Measurements from ENCODE around the gene PCDH9.

The PCDH9 gene

DNA sequence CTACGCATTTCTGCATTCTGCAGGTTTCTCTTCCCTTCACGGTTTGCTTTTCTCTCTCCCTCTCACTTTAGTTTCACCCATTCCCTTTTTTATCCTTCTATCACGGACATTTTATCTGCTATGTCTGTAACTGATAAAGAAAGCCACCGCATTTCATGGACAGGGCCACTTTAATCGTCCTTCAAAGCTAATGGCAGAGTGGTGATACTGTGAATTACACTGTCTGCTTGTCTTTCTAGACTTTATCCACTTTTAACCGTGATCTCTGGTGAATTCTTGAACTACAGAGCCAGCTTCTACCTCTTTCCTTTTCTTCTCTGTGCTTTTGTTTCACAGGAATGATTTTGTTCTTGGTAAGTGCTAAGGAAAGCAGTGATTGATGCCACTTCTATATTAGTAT is 760.4 kb downstream of the PCDH9 start:
- Mint-ChIP-seq H3K4me3 (no peak overlapping the region), H3K27me3 (no peaks in the 10 kb centered on the region), H3K9me3 (peaks cover 3% of the 10 kb centered on the region), H3K27ac (no peak overlapping the region), H3K4me1 (no peaks in the 10 kb centered on the region), H3K36me3 (no peaks in the 10 kb centered on the region)
- no peak for DNase-seq (ENCODE audit: low spot score in 2 of 2)
- ATAC-seq (ENCODE audit: low read depth): no peak

DNA sequence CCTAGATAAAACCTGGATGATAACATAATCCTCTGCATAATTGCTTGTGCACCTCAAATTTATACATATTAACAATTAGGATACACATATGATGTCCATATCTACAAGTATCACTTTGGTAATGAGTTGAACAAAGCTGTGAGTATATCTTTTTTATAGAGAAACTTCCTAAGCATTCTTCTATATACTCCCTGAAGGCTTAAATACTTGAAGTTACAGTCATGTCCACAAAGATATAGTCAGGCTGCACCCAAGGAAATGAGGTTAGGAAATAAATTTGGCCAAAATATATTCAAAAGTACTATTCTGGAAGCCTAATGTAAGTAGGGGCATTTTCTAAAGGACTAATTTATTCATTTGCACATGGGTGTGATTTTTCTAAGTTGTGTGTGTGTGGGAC is 761.5 kb downstream of the PCDH9 start:
- Mint-ChIP-seq H3K27me3 (no peaks in the 10 kb centered on the region), H3K27ac (no peak overlapping the region), H3K36me3 (no peaks in the 10 kb centered on the region), H3K9me3 (peaks cover 3% of the 10 kb centered on the region), H3K4me3 (no peak overlapping the region), H3K4me1 (no peaks in the 10 kb centered on the region)
- DNase-seq (ENCODE audit: low spot score in 2 of 2): no peak
- no peak for ATAC-seq (ENCODE audit: low read depth)

DNA sequence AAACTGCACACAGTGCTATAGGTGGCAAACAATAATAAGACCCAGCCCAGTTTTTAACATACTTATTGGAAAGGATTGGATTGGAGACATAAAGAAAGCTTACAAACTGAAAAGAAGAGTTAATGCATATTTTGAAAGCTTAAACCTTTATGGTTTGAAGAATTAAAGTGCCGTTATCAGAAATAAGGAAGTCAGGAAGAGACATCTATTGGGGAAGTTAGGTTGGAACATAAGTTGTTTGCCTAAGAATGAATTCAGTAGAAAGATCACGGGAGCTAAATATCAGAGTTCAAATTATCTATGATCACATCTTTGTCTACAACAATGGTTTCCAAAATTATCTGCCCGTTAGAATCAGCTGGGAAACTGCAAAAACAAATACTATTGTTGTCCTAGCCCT is 767.9 kb downstream of the PCDH9 start:
- H3K4me1 Mint-ChIP-seq: no peaks in the 10 kb centered on the region
- H3K36me3 Mint-ChIP-seq: no peaks in the 10 kb centered on the region

DNA sequence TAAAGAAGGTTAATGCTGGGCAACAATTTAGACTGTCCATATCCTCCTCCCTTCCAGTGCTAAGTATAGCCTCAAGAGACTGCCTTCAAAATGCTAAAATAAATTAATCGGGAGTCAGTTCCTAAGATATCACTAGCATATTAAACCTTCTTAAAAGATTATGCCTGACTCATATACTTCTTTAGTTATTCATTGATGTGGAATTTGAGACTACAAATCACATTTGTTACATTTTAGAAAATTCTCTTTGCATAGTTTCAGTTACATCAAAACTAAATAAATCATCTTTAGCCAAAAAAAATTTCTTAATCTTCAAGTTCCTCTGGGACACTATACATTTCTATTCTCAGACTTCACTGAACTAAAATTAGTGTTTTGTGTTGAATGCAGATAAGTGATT is 769.1 kb downstream of the PCDH9 start:
- ATAC-seq (ENCODE audit: low read depth): no peak
- Mint-ChIP-seq H3K27ac (no peak overlapping the region), H3K36me3 (no peaks in the 10 kb centered on the region), H3K4me3 (no peak overlapping the region), H3K9me3 (peaks cover 3% of the 10 kb centered on the region), H3K4me1 (no peaks in the 10 kb centered on the region), H3K27me3 (no peaks in the 10 kb centered on the region)
- no peak for DNase-seq (ENCODE audit: low spot score in 2 of 2)

More for the DNA sequence above, 767.9 kb downstream of the PCDH9 start:
- Mint-ChIP-seq H3K27ac (no peak overlapping the region), H3K27me3 (no peaks in the 10 kb centered on the region), H3K9me3 (peaks cover 3% of the 10 kb centered on the region), H3K4me3 (no peak overlapping the region)
- DNase-seq (ENCODE audit: low spot score in 2 of 2) (no peak), ATAC-seq (ENCODE audit: low read depth) (no peak)

DNA sequence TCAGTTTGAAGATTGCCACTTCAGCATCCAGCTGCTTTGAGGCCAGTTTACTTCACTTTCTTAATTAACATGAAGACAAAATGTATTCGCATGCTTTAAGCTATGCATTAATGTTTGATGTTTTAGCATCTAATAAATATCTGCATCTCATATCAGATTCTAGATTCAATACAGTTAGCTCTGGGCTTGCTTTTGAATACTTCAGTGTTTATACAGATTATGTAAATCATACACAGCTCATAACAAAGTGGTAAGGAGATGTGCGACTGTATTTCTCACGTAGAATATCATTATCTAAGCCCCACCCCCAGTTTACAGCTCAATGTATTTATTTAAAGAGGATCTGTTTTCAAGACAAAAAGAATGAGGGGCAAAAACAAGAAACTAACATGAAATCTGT is 770.5 kb downstream of the PCDH9 start:
- H3K4me1 Mint-ChIP-seq: no peaks in the 10 kb centered on the region
- no peaks in the 10 kb centered on the region for H3K36me3 Mint-ChIP-seq
- DNase-seq (ENCODE audit: low spot score in 2 of 2): no peak
- H3K9me3 Mint-ChIP-seq: peaks cover 3% of the 10 kb centered on the region
- H3K27ac Mint-ChIP-seq: no peak overlapping the region
- H3K4me3 Mint-ChIP-seq: no peak overlapping the region
- no peak for ATAC-seq (ENCODE audit: low read depth)
- no peaks in the 10 kb centered on the region for H3K27me3 Mint-ChIP-seq

DNA sequence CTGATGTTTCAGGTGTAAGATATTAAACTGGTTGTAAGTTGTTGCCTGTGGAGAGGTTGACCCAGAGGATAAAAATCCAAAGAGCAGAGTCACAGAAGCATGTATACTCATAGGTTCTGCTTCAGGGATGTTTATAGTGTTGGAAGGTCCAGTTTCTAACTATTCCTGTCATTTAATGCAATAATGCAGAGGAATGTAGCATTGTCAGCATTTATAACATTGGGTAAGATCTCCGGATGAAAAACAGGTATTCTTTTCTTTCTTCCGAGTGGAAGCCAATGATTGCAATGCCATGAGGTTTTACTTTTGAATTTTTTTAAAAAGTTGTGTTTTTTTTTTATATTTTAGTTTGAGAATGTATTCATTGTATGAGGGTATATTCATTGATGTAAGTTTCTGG is 771.0 kb downstream of the PCDH9 start:
- peaks cover 3% of the 10 kb centered on the region for H3K9me3 Mint-ChIP-seq
- H3K27ac Mint-ChIP-seq: no peak overlapping the region
- ATAC-seq (ENCODE audit: low read depth) (no peak), DNase-seq (ENCODE audit: low spot score in 2 of 2) (no peak)
- H3K36me3 Mint-ChIP-seq: no peaks in the 10 kb centered on the region
- no peaks in the 10 kb centered on the region for H3K27me3 Mint-ChIP-seq
- H3K4me3 Mint-ChIP-seq: no peak overlapping the region
- H3K4me1 Mint-ChIP-seq: no peaks in the 10 kb centered on the region

DNA sequence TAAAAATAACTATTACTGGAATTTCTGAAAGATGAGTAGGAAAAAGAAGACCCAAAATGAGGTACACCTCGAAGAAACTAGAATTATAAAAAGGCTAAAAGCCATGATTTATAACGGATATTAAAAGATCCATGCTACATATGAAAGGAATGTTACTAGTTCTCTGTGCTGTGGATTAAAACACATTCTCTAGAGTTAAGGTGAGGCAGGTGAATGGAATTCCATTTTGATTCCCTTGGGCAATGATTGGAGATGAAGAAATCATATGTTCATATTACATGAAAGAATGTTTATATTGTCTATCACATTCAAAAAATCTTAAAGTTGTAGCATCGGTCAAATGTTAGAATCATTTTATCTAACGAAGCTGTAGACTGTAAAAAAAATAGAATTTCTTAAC is 783.7 kb downstream of the PCDH9 start:
- peaks cover 2% of the 10 kb centered on the region for H3K9me3 Mint-ChIP-seq
- ATAC-seq (ENCODE audit: low read depth) (no peak), DNase-seq (ENCODE audit: low spot score in 2 of 2) (no peak)

DNA sequence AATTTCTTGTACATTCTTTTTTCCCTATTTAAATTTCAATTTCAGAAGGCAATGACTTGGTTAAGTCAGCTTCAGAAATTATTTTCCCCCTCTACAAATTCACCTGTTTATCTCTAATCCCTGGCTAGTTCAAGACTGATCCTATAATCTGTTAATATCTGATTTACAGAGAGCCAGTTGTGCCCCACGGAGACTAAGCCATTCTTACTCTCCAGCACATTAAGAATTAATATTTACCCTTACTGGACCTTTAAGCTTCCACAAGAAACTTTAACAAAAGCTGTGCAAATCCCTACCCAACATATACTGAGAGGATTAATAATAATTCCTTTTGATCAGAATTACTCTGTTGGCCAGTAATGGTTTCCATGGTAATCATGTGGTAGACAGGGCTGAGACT is 786.2 kb downstream of the PCDH9 start:
- DNase-seq (ENCODE audit: low spot score in 2 of 2) (no peak), ATAC-seq (ENCODE audit: low read depth) (no peak)
- no peaks in the 10 kb centered on the region for H3K4me1 Mint-ChIP-seq
- no peaks in the 10 kb centered on the region for H3K27me3 Mint-ChIP-seq
- no peak overlapping the region for H3K27ac Mint-ChIP-seq
- H3K36me3 Mint-ChIP-seq: no peaks in the 10 kb centered on the region
- no peaks in the 10 kb centered on the region for H3K9me3 Mint-ChIP-seq
- H3K4me3 Mint-ChIP-seq: no peak overlapping the region

More for the DNA sequence above, 783.7 kb downstream of the PCDH9 start:
- H3K4me1 Mint-ChIP-seq: no peaks in the 10 kb centered on the region
- no peak overlapping the region for H3K4me3 Mint-ChIP-seq
- H3K27ac Mint-ChIP-seq: no peak overlapping the region
- H3K36me3 Mint-ChIP-seq: no peaks in the 10 kb centered on the region
- no peaks in the 10 kb centered on the region for H3K27me3 Mint-ChIP-seq

DNA sequence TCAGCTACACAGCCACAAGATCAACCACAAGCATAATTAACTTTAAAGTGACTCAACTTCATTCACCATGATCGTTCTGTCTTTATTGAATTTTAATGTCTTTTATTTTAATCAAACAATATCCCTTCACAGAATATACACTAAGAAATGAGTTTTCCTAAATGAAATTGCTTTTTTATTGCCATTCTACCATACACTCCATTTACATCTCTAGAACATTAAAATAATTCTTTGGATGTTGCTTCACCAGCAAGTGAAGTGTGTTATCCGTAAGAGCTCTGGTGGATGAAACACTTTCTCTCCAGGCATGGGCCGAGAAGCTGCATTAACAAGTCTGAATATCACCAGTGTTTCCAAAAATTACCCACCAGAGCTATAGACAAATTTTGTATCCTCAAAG is 789.2 kb downstream of the PCDH9 start:
- Mint-ChIP-seq H3K4me3 (no peak overlapping the region), H3K27me3 (no peaks in the 10 kb centered on the region), H3K27ac (no peak overlapping the region), H3K36me3 (no peaks in the 10 kb centered on the region), H3K4me1 (no peaks in the 10 kb centered on the region), H3K9me3 (no peaks in the 10 kb centered on the region)
- ATAC-seq (ENCODE audit: low read depth): no peak
- no peak for DNase-seq (ENCODE audit: low spot score in 2 of 2)

DNA sequence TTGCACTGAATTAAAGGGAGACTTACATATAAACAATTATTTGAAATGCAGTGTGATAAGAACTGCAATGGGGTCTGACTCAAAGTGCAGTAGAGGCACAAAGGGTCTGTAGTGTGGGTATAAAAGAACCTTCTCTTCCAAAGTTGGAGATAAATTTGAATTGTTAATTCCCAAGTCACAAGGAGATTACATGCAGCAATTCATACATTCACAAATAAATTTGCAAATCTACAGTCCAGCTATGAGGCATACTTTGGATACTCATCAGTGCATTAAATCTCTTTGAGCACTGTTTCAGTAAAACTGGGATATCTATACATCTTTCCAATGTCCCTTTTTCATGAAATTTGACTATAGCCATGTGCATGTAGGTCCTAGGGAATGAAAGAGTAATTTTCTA is 799.4 kb downstream of the PCDH9 start:
- Mint-ChIP-seq H3K9me3 (peaks cover 2% of the 10 kb centered on the region), H3K27ac (no peak overlapping the region), H3K4me3 (no peak overlapping the region), H3K27me3 (no peaks in the 10 kb centered on the region), H3K4me1 (no peaks in the 10 kb centered on the region), H3K36me3 (no peaks in the 10 kb centered on the region)
- ATAC-seq (ENCODE audit: low read depth): no peak
- no peak for DNase-seq (ENCODE audit: low spot score in 2 of 2)

DNA sequence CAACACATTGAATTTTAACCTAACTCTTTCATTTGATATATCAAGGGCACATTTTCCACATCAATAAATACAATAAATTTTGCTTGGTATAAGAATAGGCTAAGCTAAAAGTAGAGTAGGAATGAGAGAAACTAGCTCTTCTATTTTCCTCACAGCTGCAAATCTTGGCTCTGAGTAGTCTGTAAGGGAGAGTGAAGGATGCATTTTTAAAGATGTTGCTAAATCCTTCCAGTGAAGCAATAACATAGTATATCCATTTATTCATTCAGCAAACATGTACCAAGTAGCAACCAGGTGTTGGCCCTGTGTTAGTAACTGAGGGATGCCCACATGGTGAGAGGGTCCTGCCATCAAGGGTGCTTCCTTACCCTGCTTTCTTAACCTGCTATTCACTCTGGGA is 799.9 kb downstream of the PCDH9 start:
- H3K27ac Mint-ChIP-seq: no peak overlapping the region
- H3K9me3 Mint-ChIP-seq: peaks cover 2% of the 10 kb centered on the region
- DNase-seq (ENCODE audit: low spot score in 2 of 2) (no peak), ATAC-seq (ENCODE audit: low read depth) (no peak)
- no peaks in the 10 kb centered on the region for H3K27me3 Mint-ChIP-seq
- no peak overlapping the region for H3K4me3 Mint-ChIP-seq
- H3K4me1 Mint-ChIP-seq: no peaks in the 10 kb centered on the region
- H3K36me3 Mint-ChIP-seq: no peaks in the 10 kb centered on the region

DNA sequence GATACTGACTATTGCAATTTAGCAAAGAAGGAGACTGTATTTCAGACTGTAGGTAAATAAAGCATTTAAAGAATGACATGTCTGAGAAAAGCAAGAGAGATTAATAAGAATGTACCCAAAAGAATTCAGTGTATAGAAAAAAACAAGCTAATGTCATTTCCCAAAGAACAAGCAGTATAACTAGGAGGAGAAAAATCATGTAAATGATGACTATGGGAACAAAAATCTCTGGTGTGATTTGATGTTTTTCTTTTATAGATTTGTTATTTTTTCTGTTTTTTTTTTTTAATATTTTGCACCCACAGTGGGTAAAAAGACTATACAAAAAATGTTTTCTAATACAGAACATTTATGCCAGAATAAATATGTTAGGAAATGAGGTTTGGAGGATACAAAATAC is 801.0 kb downstream of the PCDH9 start:
- H3K4me1 Mint-ChIP-seq: no peaks in the 10 kb centered on the region
- ATAC-seq (ENCODE audit: low read depth) (no peak), DNase-seq (ENCODE audit: low spot score in 2 of 2) (no peak)
- no peaks in the 10 kb centered on the region for H3K27me3 Mint-ChIP-seq
- no peaks in the 10 kb centered on the region for H3K36me3 Mint-ChIP-seq
- H3K27ac Mint-ChIP-seq: no peak overlapping the region
- no peak overlapping the region for H3K4me3 Mint-ChIP-seq
- H3K9me3 Mint-ChIP-seq: peaks cover 2% of the 10 kb centered on the region

DNA sequence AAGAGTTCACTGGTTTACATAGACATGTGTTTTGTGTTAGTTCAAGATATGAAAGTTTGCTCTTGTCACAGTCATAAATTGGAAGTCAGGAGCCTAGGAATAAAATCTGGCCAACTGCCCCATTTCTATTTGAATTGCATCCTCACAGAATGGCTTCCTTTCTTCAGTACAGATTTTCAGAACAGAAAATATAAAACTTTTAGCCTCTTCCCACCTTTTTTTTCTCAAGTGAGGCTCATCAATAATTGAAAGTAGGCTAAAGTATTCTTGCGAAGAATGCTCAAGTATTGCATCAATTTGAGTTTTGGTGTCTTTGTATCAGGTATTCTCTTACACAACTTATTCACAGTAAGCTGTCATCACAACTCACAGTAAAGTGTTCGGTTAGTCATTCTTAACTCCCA is 802.7 kb downstream of the PCDH9 start:
- Mint-ChIP-seq H3K9me3 (peaks cover 5% of the 10 kb centered on the region), H3K27ac (no peak overlapping the region), H3K27me3 (no peaks in the 10 kb centered on the region), H3K36me3 (no peaks in the 10 kb centered on the region), H3K4me3 (no peak overlapping the region), H3K4me1 (no peaks in the 10 kb centered on the region)
- ATAC-seq (ENCODE audit: low read depth) (no peak), DNase-seq (ENCODE audit: low spot score in 2 of 2) (no peak)

DNA sequence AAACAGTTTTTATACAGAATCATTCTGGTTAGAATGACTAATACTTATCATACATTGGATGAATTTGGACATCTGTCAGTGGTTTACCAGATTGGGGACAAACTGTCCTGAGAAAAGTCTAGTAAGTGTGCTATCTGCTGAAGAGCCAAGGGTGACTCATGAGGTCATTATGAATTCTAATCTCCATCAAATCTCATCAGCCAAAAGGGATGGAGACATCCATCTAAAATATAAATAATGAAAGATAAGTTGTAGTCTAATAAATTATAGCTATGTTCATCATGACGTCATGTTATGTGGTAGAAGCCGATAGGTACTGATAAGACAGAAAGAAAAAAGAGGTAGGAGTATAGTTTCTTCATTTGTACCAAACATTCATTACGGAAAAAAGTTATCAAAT is 804.4 kb downstream of the PCDH9 start:
- DNase-seq (ENCODE audit: low spot score in 2 of 2): no peak
- no peak for ATAC-seq (ENCODE audit: low read depth)
- Mint-ChIP-seq H3K27me3 (no peaks in the 10 kb centered on the region), H3K4me1 (no peaks in the 10 kb centered on the region), H3K36me3 (no peaks in the 10 kb centered on the region), H3K4me3 (no peak overlapping the region), H3K9me3 (peaks cover 8% of the 10 kb centered on the region), H3K27ac (no peak overlapping the region)

DNA sequence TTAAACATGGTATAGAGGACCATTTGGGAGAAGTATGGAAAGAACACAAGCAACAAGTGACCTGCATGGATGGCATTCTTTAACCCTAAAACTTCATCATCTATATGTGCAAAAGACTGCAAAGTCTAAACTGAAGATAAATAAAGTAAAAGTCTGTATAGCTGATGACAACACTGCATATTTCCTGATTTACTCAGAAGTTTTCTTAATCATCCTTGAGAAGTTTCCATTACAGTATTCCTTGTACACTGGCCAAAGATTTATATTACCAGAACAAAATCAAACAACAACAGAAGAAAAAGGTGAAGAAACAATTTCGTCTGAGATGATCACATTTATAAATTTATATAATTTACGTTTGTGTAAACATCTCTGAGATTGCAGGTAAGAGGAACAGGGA is 805.7 kb downstream of the PCDH9 start:
- DNase-seq (ENCODE audit: low spot score in 2 of 2): no peak
- Mint-ChIP-seq H3K9me3 (peaks cover 9% of the 10 kb centered on the region), H3K4me1 (no peaks in the 10 kb centered on the region), H3K27me3 (no peaks in the 10 kb centered on the region), H3K27ac (no peak overlapping the region), H3K4me3 (no peak overlapping the region), H3K36me3 (no peaks in the 10 kb centered on the region)
- ATAC-seq (ENCODE audit: low read depth): no peak

DNA sequence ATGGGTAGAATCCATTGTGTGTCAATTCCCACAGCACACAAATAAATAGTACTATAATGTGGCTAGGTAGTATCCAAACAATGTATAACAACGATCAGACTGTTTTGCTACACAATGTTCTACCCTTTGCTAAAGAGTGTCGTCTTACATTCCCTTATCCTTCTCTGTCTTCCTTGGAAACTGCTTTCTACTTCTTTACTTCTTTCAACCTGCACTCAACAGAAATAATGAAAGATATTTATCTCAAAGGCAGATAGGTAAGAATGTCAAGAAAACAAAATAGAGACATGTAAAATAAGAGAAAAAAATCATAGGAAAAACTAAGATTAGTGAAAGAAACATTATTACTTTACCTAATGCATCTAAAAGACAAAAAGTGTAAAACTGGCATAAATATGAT is 814.7 kb downstream of the PCDH9 start:
- Mint-ChIP-seq H3K4me3 (no peak overlapping the region), H3K9me3 (peaks cover 1% of the 10 kb centered on the region), H3K27ac (no peak overlapping the region), H3K36me3 (no peaks in the 10 kb centered on the region), H3K4me1 (no peaks in the 10 kb centered on the region), H3K27me3 (no peaks in the 10 kb centered on the region)
- no peak for DNase-seq (ENCODE audit: low spot score in 2 of 2)
- ATAC-seq (ENCODE audit: low read depth): no peak

Measured in memory B cell (primary cell).